ENCODE results near the gene PDE8B. TPM values are rescaled to one million over a fixed set of nuclear protein-coding genes. Genes with fewer than 3 reads are reported as not detected.

PDE8B gene
- total RNA-seq, 1 donor from 2014 or later = not detected

- no peak for DNase-seq (ENCODE audit: low read depth)
Measured at GRCh38 chr5:77318060-77318459, 107.6 kb downstream of the PDE8B start.

GRCh38 chr5:77319117-77319804 is 108.8 kb downstream of the PDE8B start:
- DNase-seq (ENCODE audit: low read depth) = no peak

- no peak for DNase-seq (ENCODE audit: low read depth)
Measured at GRCh38 chr5:77321793-77322394, 111.4 kb downstream of the PDE8B start.

GRCh38 chr5:77322406-77322805 is 111.9 kb downstream of the PDE8B start:
- no peak for DNase-seq (ENCODE audit: low read depth)

DNA sequence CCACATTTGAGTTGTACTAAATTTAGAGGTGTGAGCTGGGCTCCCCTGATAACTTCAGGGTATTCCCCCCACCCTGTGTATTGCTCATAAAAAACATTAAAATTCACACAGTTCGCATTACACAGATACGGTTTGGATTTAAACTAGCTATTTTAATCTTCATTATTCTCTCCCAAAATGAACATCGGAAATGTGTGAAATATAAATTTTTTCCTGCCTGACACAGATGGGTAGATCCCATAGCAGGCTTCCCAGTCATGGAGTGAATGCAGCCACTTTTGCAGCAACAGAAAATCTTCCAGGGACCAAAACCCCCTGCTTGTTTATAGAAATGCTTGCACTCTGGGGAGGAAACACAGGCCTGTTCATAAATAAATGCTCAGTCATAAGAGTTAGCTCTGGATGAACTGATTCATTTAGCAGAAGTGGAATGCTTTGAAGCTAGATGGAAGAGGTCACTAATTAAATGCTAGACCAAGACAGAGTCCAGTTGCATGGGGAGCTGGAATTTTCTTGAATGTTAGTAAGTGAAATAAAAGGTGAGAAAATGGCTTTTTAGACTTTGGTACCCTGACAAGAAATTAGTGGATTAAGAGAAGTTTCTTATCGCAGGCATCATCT is 115.6 kb downstream of the PDE8B start:
- no peak for DNase-seq (ENCODE audit: low read depth)

GRCh38 chr5:77326986-77327734 is 116.7 kb downstream of the PDE8B start:
- DNase-seq (ENCODE audit: low read depth) = no peak

GRCh38 chr5:77328930-77329647 is 118.6 kb downstream of the PDE8B start:
- no peak for DNase-seq (ENCODE audit: low read depth)

DNA sequence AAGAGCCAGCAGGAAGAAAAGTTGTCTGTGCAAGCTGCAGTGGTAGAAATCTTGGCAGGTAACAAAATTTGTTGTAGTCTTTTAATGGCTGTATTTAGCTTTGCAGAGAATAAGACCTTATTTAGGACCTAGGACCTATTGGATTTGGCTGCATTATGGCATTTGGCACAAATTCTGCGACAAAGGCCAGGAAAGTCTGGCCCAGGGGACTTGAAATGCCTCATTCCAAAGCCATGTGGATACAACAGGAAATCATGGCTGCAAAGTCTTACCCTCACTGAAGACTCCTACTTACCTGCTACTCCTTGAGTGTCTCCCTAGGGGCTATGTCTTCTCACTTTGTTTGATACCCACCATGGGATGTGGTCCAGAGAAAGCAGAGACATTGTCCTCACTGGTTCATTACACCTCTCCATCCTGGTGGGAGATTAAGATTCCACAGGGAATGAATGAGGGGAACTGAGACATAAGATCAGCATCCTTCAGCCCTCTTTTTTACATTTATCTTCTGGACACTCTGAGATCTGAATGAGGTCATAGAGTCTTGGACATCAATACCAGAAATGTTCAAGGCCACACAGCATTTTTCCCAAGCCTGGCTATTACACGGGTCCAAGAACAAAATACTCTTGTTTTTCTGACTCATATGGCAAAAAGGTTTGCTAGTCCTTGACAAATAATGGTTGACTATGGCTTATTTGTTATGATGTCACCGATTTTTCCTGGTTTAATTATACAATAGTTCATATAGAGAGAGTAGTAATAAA is 119.4 kb downstream of the PDE8B start:
- DNase-seq (ENCODE audit: low read depth) = no peak

- DNase-seq (ENCODE audit: low read depth) = no peak
Measured at GRCh38 chr5:77333036-77333435, 122.6 kb downstream of the PDE8B start.

DNA sequence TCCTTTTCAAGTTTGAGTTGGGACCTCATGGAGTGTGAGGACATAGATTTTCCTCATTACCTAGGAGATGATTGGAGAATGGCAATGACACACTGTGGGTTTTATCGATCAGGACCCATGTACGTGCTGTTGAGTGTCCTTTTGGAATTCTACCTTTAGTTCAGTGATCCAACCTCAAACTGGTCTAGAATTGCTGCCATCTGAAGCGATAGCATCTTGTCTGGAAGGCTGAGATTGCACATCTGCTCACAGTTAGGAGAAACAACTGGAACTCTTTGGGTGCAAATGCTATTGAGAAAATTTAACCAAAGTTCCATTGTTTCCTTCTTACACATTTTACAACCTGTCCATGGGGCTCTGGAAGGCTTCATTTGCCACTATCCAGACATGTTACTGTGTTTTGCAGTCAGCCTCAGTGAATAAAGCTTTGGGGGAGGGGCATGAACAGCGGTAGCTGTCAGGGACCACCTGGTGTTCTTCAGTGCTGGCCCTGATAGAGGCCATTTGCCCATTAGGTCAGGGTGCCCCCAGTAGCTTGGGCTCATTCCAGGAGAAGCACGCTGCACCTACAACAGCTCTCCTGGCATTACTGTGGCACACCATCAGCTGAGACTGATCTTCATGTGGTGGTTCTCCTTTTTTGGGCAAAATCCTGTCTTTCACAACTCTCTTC is 123.1 kb downstream of the PDE8B start:
- no peak for DNase-seq (ENCODE audit: low read depth)

DNA sequence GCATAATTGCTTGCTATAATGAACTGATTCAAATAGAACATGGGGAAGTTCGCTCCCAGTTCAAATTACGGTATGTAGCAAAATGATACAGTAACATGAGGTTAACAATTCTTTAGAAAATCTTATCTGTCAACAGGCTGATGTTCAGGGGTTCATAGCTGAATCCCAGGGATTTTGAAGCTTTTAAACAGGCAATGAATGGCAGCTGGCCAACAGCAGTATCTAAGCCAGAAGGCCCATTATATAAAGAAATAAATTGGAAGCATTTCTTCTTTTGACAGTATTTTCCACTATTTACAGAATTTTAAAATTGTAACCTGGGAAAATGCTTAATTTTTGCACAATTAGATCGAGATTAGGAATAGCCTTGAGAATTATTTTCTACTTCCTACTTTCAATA is 126.8 kb downstream of the PDE8B start:
- no peak for DNase-seq (ENCODE audit: low read depth)

DNA sequence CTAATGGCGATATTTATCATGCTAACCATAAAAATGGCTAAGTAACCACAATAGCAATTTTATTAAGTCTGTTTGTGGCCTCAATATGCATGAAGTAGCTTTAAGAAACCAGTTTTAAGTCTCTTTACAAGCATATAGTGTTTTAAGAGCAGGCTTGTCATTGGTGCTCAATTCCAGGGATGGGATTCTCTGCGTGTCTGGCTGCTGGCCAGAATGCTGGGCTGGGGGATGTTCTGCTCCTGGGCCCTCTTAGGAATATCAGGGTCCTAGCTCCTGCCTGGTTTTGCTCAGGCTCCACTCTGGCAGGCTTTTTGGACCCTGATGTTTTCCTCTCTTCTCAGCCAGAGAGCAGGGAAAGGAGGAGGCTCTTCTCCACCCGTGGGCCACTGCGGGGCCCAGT is 127.2 kb downstream of the PDE8B start:
- DNase-seq (ENCODE audit: low read depth) = no peak

DNA sequence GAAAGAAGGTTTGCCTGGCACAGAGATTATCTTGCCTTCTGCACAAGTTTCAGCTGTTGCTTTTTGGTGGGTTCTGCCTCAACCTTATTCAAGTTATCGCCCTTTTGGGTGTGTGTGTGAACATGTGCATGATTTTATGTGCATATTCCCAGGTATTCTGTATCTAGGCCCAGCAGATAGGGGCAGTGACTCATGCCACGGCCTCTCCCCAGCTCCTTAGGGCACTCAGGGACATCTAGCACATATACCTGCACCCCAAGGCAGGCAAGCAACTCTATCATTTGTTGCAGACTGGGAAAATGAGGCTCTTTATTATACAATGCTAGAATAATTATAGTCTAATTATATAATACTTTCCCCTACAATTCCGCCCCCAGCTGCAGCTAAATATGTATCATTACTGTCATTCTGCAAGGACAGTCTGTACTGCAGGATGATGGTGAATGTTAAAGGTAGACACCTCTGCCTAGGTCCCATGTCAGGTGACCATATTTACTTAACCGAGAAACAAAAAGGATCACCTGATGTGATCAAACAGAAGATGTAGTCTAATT is 128.9 kb downstream of the PDE8B start:
- no peak for DNase-seq (ENCODE audit: low read depth)

DNA sequence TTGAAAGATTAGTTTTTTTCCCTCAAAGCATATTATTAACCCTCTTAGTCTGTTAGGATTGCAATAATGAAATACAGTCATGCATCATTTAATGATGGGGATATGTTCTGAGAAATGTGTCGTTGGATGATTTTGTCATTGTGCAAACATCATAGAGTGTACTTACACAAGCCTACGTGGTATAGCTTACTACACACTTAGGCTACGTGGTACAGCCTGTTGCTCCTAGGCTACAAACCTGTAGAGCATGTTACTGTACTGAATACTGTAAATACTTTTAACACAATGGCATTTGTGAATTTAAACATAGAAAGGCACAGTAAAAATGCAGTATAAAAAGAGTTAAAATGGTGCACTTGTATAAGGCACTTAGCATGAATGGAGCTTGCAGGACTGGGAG is 132.7 kb downstream of the PDE8B start:
- DNase-seq (ENCODE audit: low read depth) = no peak

- no peak for DNase-seq (ENCODE audit: low read depth)
Measured at GRCh38 chr5:77347435-77348098, 137.1 kb downstream of the PDE8B start.

DNA sequence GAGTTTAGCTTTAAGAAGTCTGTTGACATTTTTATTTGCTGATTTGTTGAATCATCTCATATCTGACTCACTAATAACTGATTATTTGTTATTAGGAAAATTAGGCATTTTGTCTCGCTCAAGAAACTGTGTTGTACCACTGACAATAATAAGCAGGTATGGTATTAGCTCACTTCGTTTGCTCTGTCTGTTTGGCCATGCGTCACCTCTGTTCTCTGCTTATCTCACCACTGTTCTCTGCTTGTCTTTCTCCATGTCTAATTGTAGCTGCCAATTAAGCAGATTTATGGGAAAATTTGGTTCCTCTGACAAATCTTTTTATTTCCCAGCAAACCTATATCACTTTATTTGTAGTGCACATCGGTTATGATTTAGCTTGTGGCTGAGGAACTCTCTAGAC is 142.8 kb downstream of the PDE8B start:
- DNase-seq (ENCODE audit: low read depth) = no peak

- DNase-seq (ENCODE audit: low read depth) = no peak
Measured at GRCh38 chr5:77354454-77354853, 144.0 kb downstream of the PDE8B start.

GRCh38 chr5:77355080-77355479 is 144.6 kb downstream of the PDE8B start:
- no peak for DNase-seq (ENCODE audit: low read depth)

- DNase-seq (ENCODE audit: low read depth) = no peak
Measured at GRCh38 chr5:77355751-77356150, 145.3 kb downstream of the PDE8B start.
